Measurements from ENCODE around the gene C1orf74.

- TF ChIP-seq MAX (IDR thresholded peaks at IDR 0.05; ENCODE audit: insufficient read depth, insufficient read length), result no peak
- TF ChIP-seq CTCF (IDR thresholded peaks at IDR 0.05; ENCODE audit: extremely low read depth in 1 of 2, insufficient read depth in 1 of 2, low read depth in 1 of 2, low read length in 2 of 2), result no peak
- TF ChIP-seq POLR2A (IDR thresholded peaks at IDR 0.05; ENCODE audit: low read depth, low read length), result no peak
Measured at GRCh38 chr1:209733409-209734192, 50.8 kb downstream of the C1orf74 start.
